ENCODE measurements around the gene MOV10L1.

DNA sequence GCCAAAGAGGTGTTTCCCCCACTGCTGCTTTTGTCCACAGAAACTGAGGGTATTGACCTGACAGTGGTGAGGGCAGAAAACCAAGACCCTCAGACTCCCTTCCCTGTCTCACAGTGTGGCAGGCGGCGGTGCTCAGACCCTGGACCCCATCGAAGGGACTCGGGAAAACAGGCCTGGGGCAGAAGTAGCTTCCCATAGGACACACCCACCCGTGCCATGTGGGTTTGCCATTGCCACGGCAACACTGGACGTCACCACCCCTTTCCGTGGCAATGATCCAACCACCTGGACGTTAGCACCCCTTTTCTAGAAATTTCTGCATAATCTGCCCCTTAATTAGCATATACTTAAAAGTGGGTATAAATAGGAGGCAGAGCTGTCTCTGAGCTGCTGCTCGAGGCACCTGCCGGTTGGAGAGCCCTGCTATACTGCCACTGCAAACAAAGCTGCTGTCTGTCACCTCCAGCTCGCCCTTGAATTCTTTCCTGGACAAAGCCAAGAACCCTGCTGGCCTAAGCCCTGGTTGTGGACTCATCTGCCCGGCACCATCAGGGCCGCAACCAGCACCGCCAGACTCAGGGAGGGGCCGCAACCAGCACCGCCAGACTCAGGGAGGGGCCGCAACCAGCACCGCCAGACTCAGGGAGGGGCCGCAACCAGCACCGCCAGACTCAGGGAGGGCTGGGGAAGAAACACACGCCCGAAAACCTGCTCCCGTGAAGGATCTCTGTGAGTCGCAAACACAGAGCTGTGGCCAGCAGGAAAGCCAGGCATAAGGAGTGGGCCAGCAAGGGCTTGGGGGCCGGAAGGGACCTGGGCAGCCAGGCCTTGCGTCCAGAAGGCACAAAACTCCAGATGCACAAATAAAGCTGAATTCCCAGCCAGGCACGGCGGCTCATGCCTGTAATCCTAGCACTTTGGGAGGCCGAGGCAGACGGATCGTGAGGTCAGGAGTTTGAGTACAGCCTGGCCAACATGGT, 15.0 kb upstream of the MOV10L1 start:
- TF ChIP-seq CREM (IDR thresholded peaks at IDR 0.05; ENCODE audit: low read depth) (no peak), SMC3 (conservative IDR thresholded peaks at IDR 0.05; ENCODE audit: insufficient read depth, low read depth, low read length) (no peak), EZH2 (IDR thresholded peaks at IDR 0.05; ENCODE audit: borderline replicate concordance, low read depth, low read length) (no peak), CC2D1A (IDR thresholded peaks at IDR 0.05) (no peak), POLR2AphosphoS5 (IDR thresholded peaks at IDR 0.05; ENCODE audit: control insufficient read depth, insufficient read depth, low read depth, low read length) (no peak), MXI1 (IDR thresholded peaks at IDR 0.05; ENCODE audit: low read depth, low read length) (no peak), XRCC4 (IDR thresholded peaks at IDR 0.05; ENCODE audit: extremely low read depth, insufficient read depth, insufficient read length) (no peak), GATA2 (CRISPR knock-in tag; IDR thresholded peaks at IDR 0.05) (no peak), DPF2 (IDR thresholded peaks at IDR 0.05) (no peak), LEF1 (IDR thresholded peaks at IDR 0.05) (no peak)
- TF ChIP-seq, protein P1, sequence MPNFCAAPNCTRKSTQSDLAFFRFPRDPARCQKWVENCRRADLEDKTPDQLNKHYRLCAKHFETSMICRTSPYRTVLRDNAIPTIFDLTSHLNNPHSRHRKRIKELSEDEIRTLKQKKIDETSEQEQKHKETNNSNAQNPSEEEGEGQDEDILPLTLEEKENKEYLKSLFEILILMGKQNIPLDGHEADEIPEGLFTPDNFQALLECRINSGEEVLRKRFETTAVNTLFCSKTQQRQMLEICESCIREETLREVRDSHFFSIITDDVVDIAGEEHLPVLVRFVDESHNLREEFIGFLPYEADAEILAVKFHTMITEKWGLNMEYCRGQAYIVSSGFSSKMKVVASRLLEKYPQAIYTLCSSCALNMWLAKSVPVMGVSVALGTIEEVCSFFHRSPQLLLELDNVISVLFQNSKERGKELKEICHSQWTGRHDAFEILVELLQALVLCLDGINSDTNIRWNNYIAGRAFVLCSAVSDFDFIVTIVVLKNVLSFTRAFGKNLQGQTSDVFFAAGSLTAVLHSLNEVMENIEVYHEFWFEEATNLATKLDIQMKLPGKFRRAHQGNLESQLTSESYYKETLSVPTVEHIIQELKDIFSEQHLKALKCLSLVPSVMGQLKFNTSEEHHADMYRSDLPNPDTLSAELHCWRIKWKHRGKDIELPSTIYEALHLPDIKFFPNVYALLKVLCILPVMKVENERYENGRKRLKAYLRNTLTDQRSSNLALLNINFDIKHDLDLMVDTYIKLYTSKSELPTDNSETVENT (CRISPR knock-in tag; IDR thresholded peaks at IDR 0.05) = no peak
- TF ChIP-seq, protein P2, sequence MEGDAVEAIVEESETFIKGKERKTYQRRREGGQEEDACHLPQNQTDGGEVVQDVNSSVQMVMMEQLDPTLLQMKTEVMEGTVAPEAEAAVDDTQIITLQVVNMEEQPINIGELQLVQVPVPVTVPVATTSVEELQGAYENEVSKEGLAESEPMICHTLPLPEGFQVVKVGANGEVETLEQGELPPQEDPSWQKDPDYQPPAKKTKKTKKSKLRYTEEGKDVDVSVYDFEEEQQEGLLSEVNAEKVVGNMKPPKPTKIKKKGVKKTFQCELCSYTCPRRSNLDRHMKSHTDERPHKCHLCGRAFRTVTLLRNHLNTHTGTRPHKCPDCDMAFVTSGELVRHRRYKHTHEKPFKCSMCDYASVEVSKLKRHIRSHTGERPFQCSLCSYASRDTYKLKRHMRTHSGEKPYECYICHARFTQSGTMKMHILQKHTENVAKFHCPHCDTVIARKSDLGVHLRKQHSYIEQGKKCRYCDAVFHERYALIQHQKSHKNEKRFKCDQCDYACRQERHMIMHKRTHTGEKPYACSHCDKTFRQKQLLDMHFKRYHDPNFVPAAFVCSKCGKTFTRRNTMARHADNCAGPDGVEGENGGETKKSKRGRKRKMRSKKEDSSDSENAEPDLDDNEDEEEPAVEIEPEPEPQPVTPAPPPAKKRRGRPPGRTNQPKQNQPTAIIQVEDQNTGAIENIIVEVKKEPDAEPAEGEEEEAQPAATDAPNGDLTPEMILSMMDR (IDR thresholded peaks at IDR 0.05 in 2 of 3, conservative IDR thresholded peaks at IDR 0.05 in 1 of 3; ENCODE audit: insufficient read depth in 2 of 3, low read depth in 1 of 3, low read length in 3 of 3) = no peak

Data from K562 (cell line).